OCI-LY3 (cell line): ENCODE data around the gene PARVA.

Experiments used
- CTCF ChIP-seq: fragments of 200-600, 300-600 bp; sonication (generic); IDR thresholded peaks from 2 replicates; pipeline ENCODE4 v1.5.1; 2014; ENCODE audit warnings: antibody characterized with exemption, low read length, low read depth
- EZH2phosphoT487 ChIP-seq: fragments of 200-600 bp; shearing (Covaris generic); IDR thresholded peaks from 2 replicates; pipeline ENCODE4 v1.6.1; 2018; ENCODE audit warnings: antibody characterized with exemption, mixed run types, low read depth

GRCh38 chr11:12435264-12435663, 57.9 kb downstream of the PARVA start:
- TF ChIP-seq CTCF, result no peak
- no peak for TF ChIP-seq EZH2phosphoT487
